ENCODE data around the gene ACOT11.

DNA sequence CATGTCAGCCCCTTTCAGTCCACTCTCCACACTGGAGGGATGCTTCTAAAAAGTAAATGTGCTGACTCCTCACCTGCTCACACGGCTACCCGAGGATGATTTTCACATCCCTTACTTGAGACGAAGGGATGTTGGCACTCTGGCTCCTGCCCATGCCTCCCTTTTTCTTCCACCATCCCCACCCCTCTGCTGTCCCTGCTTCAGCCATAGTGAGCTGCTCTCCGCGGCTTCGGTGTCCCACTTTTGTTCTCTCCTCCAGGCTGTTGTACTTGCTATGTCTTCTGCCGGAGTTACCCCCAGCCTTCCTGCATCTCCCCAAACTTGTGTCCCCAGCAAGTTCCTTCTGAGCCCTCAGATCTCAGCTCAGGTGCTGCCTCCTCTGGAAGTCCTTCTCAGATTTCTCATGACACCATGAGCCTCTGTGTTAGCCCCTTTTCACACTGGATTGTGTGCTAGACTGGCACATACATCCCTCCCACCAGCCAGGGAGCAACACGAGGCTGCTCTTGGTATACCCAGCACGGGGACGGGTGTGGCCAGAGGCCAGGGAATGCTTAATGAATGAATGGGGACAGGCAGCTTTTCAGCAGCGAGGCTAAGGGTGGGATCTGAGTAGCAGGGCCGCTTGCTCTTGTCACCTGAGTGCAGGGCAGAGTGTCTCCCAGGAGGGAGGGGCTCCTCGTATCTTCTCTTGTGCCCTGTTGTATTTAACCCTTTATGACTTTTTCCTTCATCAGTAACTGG lies 1.3 kb downstream of the ACOT11 start:
- TF ChIP-seq ZNF619 (CRISPR knock-in tag; IDR thresholded peaks at IDR 0.05) (no peak), ZNF766 (CRISPR knock-in tag; IDR thresholded peaks at IDR 0.05; ENCODE audit: borderline replicate concordance) (no peak), SRF (IDR thresholded peaks at IDR 0.05; ENCODE audit: low read depth, low read length) (no peak), ZBTB38 (CRISPR knock-in tag; IDR thresholded peaks at IDR 0.05) (no peak), KAT7 (CRISPR knock-in tag; IDR thresholded peaks at IDR 0.05; ENCODE audit: borderline replicate concordance) (no peak)
- TF ChIP-seq, protein P1, sequence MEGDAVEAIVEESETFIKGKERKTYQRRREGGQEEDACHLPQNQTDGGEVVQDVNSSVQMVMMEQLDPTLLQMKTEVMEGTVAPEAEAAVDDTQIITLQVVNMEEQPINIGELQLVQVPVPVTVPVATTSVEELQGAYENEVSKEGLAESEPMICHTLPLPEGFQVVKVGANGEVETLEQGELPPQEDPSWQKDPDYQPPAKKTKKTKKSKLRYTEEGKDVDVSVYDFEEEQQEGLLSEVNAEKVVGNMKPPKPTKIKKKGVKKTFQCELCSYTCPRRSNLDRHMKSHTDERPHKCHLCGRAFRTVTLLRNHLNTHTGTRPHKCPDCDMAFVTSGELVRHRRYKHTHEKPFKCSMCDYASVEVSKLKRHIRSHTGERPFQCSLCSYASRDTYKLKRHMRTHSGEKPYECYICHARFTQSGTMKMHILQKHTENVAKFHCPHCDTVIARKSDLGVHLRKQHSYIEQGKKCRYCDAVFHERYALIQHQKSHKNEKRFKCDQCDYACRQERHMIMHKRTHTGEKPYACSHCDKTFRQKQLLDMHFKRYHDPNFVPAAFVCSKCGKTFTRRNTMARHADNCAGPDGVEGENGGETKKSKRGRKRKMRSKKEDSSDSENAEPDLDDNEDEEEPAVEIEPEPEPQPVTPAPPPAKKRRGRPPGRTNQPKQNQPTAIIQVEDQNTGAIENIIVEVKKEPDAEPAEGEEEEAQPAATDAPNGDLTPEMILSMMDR (CRISPR knock-in tag; IDR thresholded peaks at IDR 0.05): no peak

Measured in HepG2 (cell line).